Duodenal mucosa (tissue), 2 donors: Measurements from ENCODE around the gene DYNC1I2.
A peak's percentile ranks its signal among the peaks of the same experiment; 100 is the strongest.

Source experiments
- H3K27ac ChIP-seq: one replicate; pipeline ENCODE4 v1.7.0; 2013; ENCODE audit warnings: low read depth, low read length
- H3K27me3 ChIP-seq, 2 donors: one replicate each; pipeline ENCODE4 v1.7.0; 2013; ENCODE audit warnings: low read length in 2 of 2, control low read depth in 1 of 2; ENCODE audit not compliant: insufficient read depth in 2 of 2, control insufficient read depth in 1 of 2
- H3K36me3 ChIP-seq, 2 donors: one replicate each; pipeline ENCODE4 v1.7.0; 2013; ENCODE audit warnings: low read length in 2 of 2, control low read depth in 1 of 2; ENCODE audit not compliant: insufficient read depth in 2 of 2, control insufficient read depth in 1 of 2
- H3K4me1 ChIP-seq, 2 donors: one replicate each; pipeline ENCODE4 v1.7.0; 2013; ENCODE audit warnings: low read length in 2 of 2, control low read depth in 1 of 2; ENCODE audit not compliant: insufficient read depth in 2 of 2, control insufficient read depth in 1 of 2
- H3K4me3 ChIP-seq, 2 donors: one replicate each; pipeline ENCODE4 v1.7.0; 2013; ENCODE audit warnings: low read length in 2 of 2, low read depth in 1 of 2
- H3K9ac ChIP-seq, 2 donors: one replicate each; pipeline ENCODE4 v1.7.0; 2013; ENCODE audit warnings: low read length in 2 of 2, low read depth in 1 of 2
- H3K9me3 ChIP-seq, 2 donors: one replicate each; pipeline ENCODE4 v1.7.0; 2013; ENCODE audit warnings: low read length in 2 of 2, control low read depth in 1 of 2; ENCODE audit not compliant: control insufficient read depth in 1 of 2

The DYNC1I2 gene

DNA sequence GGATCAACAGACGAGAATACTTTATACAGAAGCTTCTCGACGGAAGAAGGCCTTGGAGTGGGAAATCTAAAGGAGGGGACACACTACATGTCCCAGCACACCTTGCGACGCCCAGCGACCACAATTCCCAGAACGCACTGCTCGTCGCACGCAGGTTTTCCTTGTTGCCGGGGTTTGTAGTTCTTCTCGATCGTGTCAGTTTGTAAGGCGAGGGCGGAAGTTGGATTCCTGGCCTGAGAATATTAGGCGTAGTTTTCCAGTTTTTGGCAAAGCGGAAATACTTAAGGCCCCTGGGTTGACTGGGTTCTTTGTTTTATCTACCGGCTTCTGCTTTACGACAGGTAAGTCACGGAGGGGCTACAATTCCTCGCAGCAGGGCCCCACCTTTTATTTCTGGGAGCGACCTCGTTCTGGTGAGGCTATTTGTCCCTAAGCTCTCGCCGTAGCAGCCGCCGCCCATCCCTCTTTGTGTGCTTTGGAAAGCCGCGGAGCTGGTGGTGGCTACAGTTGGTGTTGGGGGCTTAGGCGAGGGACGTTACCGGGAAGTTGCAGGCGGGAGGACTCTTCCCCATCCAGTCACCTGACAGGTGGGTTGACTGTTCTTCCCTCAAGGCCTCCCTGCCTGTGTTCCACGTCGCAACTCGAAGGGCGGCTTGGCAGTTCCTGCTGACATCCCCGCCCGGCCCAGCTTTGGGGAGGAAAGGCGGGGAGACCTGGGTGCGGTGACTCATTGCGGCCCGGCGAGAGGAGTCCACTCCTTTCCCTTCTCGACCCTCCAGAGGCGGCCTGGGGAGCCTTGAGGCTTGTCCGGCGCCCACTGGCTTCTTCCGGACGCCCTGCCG, at the start of gene DYNC1I2:
DYNC1I2 (plus strand) TSS at position 183 of the 842 bp plus-strand sequence. CDS start 2,687 bp downstream, outside the sequence.
- H3K4me1 ChIP-seq: peaks cover 9 to 11% of the 10 kb centered on the region in 2 donors
- H3K27me3 ChIP-seq: no peaks in the 10 kb centered on the region
- H3K36me3 ChIP-seq: peaks cover 4 to 10% of the 10 kb centered on the region in 2 donors
- peak within 1 kb of the TSS; percentile 79 to 84 for H3K9ac ChIP-seq
- H3K4me3 ChIP-seq: peak within 1 kb of the TSS; percentile 92 to 96
- H3K9me3 ChIP-seq: no peaks in the 10 kb centered on the region
- peak within 1 kb of the TSS; percentile 76 for H3K27ac ChIP-seq

- no peak overlapping the region for H3K4me3 ChIP-seq
- no peak overlapping the region for H3K9ac ChIP-seq
- peaks cover 0 to 4% of the 10 kb centered on the region in 2 donors for H3K27me3 ChIP-seq
- H3K27ac ChIP-seq: no peak overlapping the region
- H3K9me3 ChIP-seq: no peaks in the 10 kb centered on the region
- H3K36me3 ChIP-seq: no peaks in the 10 kb centered on the region
- H3K4me1 ChIP-seq: no peaks in the 10 kb centered on the region
These were observed 35.4 kb upstream of the DYNC1I2 start for GRCh38 chr2:171651667-171652415.

GRCh38 chr2:171652416-171652785, 34.9 kb upstream of the DYNC1I2 start:
- Histone ChIP-seq H3K9ac (no peak overlapping the region), H3K4me1 (no peaks in the 10 kb centered on the region), H3K27ac (no peak overlapping the region), H3K4me3 (no peak overlapping the region), H3K27me3 (peaks cover 0 to 4% of the 10 kb centered on the region in 2 donors), H3K36me3 (no peaks in the 10 kb centered on the region), H3K9me3 (no peaks in the 10 kb centered on the region)

- Histone ChIP-seq H3K9me3 (no peaks in the 10 kb centered on the region), H3K4me3 (no peak overlapping the region), H3K4me1 (no peaks in the 10 kb centered on the region), H3K36me3 (no peaks in the 10 kb centered on the region), H3K27me3 (peaks cover 0 to 4% of the 10 kb centered on the region in 2 donors), H3K27ac (no peak overlapping the region), H3K9ac (no peak overlapping the region)
These were observed 31.7 kb upstream of the DYNC1I2 start for GRCh38 chr2:171655586-171655985.

- H3K27ac ChIP-seq: no peak overlapping the region
- H3K9me3 ChIP-seq: no peaks in the 10 kb centered on the region
- H3K9ac ChIP-seq: no peak overlapping the region
- no peaks in the 10 kb centered on the region for H3K4me1 ChIP-seq
- H3K36me3 ChIP-seq: no peaks in the 10 kb centered on the region
- no peaks in the 10 kb centered on the region for H3K27me3 ChIP-seq
- H3K4me3 ChIP-seq: no peak overlapping the region
These were observed 20.2 kb upstream of the DYNC1I2 start for GRCh38 chr2:171667041-171667440.

- Histone ChIP-seq H3K4me3 (no peak overlapping the region), H3K9ac (no peak overlapping the region), H3K27me3 (no peaks in the 10 kb centered on the region), H3K27ac (no peak overlapping the region), H3K4me1 (no peaks in the 10 kb centered on the region), H3K36me3 (no peaks in the 10 kb centered on the region), H3K9me3 (no peaks in the 10 kb centered on the region)
These were observed 19.1 kb upstream of the DYNC1I2 start for GRCh38 chr2:171668183-171668582.

GRCh38 chr2:171669121-171669520, 18.1 kb upstream of the DYNC1I2 start:
- H3K4me1 ChIP-seq: no peaks in the 10 kb centered on the region
- no peaks in the 10 kb centered on the region for H3K36me3 ChIP-seq
- no peak overlapping the region for H3K27ac ChIP-seq
- no peaks in the 10 kb centered on the region for H3K9me3 ChIP-seq
- H3K27me3 ChIP-seq: no peaks in the 10 kb centered on the region
- H3K9ac ChIP-seq: no peak overlapping the region
- H3K4me3 ChIP-seq: no peak overlapping the region

GRCh38 chr2:171670655-171671054, 16.6 kb upstream of the DYNC1I2 start:
- Histone ChIP-seq H3K9me3 (no peaks in the 10 kb centered on the region), H3K9ac (no peak overlapping the region), H3K27me3 (no peaks in the 10 kb centered on the region), H3K4me3 (no peak overlapping the region), H3K36me3 (no peaks in the 10 kb centered on the region), H3K27ac (no peak overlapping the region), H3K4me1 (no peaks in the 10 kb centered on the region)

DNA sequence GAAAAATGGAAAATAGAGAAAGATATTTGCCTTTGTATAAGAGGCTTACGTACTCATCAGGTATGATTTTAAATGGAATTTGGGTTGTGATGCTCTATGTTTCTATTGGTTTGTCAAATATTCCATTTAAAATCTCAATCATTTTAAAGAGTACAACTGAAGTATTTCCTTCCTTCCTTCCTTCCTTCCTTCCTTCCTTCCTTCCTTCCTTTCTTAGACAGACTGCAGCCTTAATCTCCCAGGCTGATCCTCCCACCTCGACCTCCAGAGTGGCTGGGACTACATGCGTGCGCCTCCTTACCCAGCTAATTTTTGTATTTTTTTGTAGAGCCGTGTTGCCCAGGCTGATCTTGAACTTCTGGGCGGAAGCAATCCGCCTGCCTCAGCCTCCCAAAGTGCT, 15.4 kb upstream of the DYNC1I2 start:
- Histone ChIP-seq H3K9ac (no peak overlapping the region), H3K4me1 (no peaks in the 10 kb centered on the region), H3K4me3 (no peak overlapping the region), H3K36me3 (no peaks in the 10 kb centered on the region), H3K27me3 (no peaks in the 10 kb centered on the region), H3K9me3 (no peaks in the 10 kb centered on the region), H3K27ac (no peak overlapping the region)

DNA sequence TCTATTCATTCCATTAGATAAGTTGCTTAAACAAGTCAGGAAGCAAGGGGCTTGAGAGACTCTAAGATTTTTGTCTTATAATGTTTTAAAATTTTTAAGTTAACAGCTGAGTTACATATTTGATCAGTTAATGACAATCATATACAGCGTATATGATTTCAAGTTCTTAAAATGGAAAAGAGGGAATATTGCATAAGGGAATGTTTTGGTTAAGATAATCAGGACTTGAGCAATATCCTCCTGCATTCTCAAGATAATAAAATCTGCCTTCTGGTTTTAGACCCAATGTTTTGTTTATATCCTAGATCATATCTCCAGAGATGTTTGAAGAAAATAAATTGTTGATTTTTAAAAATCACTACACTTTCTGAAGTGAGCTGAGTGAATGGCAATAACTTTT, 13.4 kb upstream of the DYNC1I2 start:
- Histone ChIP-seq H3K36me3 (no peaks in the 10 kb centered on the region), H3K4me1 (no peaks in the 10 kb centered on the region), H3K9ac (no peak overlapping the region), H3K4me3 (no peak overlapping the region), H3K9me3 (no peaks in the 10 kb centered on the region), H3K27me3 (no peaks in the 10 kb centered on the region), H3K27ac (no peak overlapping the region)
